Transverse colon (tissue), 4 donors: ENCODE measurements around the gene IL1RAPL1. TPM values are rescaled to one million over a fixed set of nuclear protein-coding genes. Genes with fewer than 3 reads are reported as not detected.

ENCODE experiments used
- DNase-seq: peaks from one replicate; pipeline ENCODE4 v3.0.0-alpha.2; 2019
- H3K27ac ChIP-seq, 4 donors: fragments of 200-600 bp; sonication (generic); 2 replicates each; pipeline ENCODE4 v1.5.1; 2016 to 2018; ENCODE audit warnings: inconsistent platforms in 4 of 4
- H3K27me3 ChIP-seq: fragments of 200-600 bp; sonication (generic); 2 replicates; pipeline ENCODE4 v1.5.1; 2017; ENCODE audit warnings: inconsistent platforms
- H3K36me3 ChIP-seq, 4 donors: fragments of 200-600 bp; sonication (generic); 2 replicates each; pipeline ENCODE4 v1.5.1; 2017 to 2019; ENCODE audit warnings: inconsistent platforms in 4 of 4
- H3K4me1 ChIP-seq, 4 donors: fragments of 200-600 bp; sonication (generic); 2 replicates each; pipeline ENCODE4 v1.5.1; 2017 to 2020; ENCODE audit warnings: inconsistent platforms in 4 of 4
- H3K4me3 ChIP-seq, 4 donors: fragments of 200-600 bp; sonication (generic); 1 replicate in 1 of 4; 2 replicates in 3 of 4; pipeline versions ENCODE4 v1.5.1 to v1.6.1; 2017 to 2019; ENCODE audit warnings: inconsistent platforms in 4 of 4
- H3K9me3 ChIP-seq, 2 donors: fragments of 200-600 bp; sonication (generic); 2 replicates each; pipeline ENCODE4 v1.5.1; 2017 to 2019; ENCODE audit warnings: inconsistent platforms in 2 of 2
- CTCF ChIP-seq, 5 experiments: fragments of 200-600 bp in 3 of 5; fragments of 450-650 bp in 2 of 5; sonication (generic) in 3 of 5; IDR thresholded peaks; 1 replicate in 2 of 5; 2 replicates in 3 of 5; pipeline ENCODE4 v1.5.1; 2016 to 2017; ENCODE audit warnings: antibody characterized with exemption in 5 of 5, inconsistent platforms in 3 of 5, mild to moderate bottlenecking in 2 of 5, moderate library complexity in 1 of 5
- EP300 ChIP-seq: sonication (generic); formaldehyde crosslinking; IDR thresholded peaks from one replicate; pipeline ENCODE4 v1.6.1; 2017; ENCODE audit warnings: antibody characterized with exemption, low read depth
- POLR2A ChIP-seq: fragments of 450-650 bp; IDR thresholded peaks from one replicate; pipeline ENCODE4 v1.6.1; 2016; ENCODE audit warnings: antibody characterized with exemption, mild to moderate bottlenecking, moderate library complexity
- POLR2AphosphoS5 ChIP-seq, 3 donors: sonication (generic); formaldehyde crosslinking; IDR thresholded peaks; one replicate each; pipeline ENCODE4 v1.6.1; 2016; ENCODE audit warnings: antibody characterized with exemption in 3 of 3
- WGBS, 2 donors: methylation state at CpG; one replicate each; pipeline ENCODE4 v1.1.5; 2018; ENCODE audit warnings: low coverage in 1 of 2; 5-methylcytosine and 5-hydroxymethylcytosine counted together
- in situ Hi-C, 4 donors: fragments of 200-750 bp; cut with MboI; loops; one replicate each; pipeline versions ENCODE4 v1.15.0 to v1.15.1; 2017; ENCODE audit warnings: low sequenced_read_pairs in 3 of 4, low pct_ligation_motif_present in 1 of 4, low pct_unique_long_range_greater_than_20kb in 1 of 4
- intact Hi-C: fragments of 100-400 bp; cut with DNase I; formaldehyde crosslinking; loops from one replicate; pipeline ENCODE4 v1.15.1; 2023; ENCODE audit warnings: low total_unique reads
- total RNA-seq, 4 donors: library from RNA; depleted of rRNA; stranded (reverse); fragments of >200 nt; gene quantifications; one replicate each; pipeline ENCODE4 v1.1.0, GENCODE V29; 2016

The IL1RAPL1 gene
- total RNA-seq, 4 donors from 2014 or later: 0.14 to 0.32 (median 0.20) TPM; not detected in 1

GRCh38 chrX:28884823-28885222, 297.6 kb downstream of the IL1RAPL1 start:
- intact Hi-C loops (no loop called here), in situ Hi-C loops (no loop called here)
- Histone ChIP-seq H3K36me3 (no peaks in the 10 kb centered on the region), H3K4me1 (no peaks in the 10 kb centered on the region), H3K27ac (no peak overlapping the region), H3K27me3 (no peaks in the 10 kb centered on the region), H3K4me3 (no peak overlapping the region), H3K9me3 (no peaks in the 10 kb centered on the region)
- no peak for DNase-seq
- TF ChIP-seq EP300: no peak
- TF ChIP-seq POLR2A: no peak
- TF ChIP-seq CTCF (IDR thresholded peaks at IDR 0.05): no peak
- TF ChIP-seq POLR2AphosphoS5 (IDR thresholded peaks at IDR 0.05): no peak
- WGBS, 2 donors: 71 to 91% methylated on average over 1 of the region's 1 CpG

GRCh38 chrX:28888416-28888815, 301.2 kb downstream of the IL1RAPL1 start:
- no peaks in the 10 kb centered on the region for H3K4me1 ChIP-seq
- no peaks in the 10 kb centered on the region for H3K27me3 ChIP-seq
- in situ Hi-C loops: no loop called here
- no peak overlapping the region for H3K4me3 ChIP-seq
- TF ChIP-seq EP300: no peak
- no peak for TF ChIP-seq POLR2A
- no peak for TF ChIP-seq POLR2AphosphoS5 (IDR thresholded peaks at IDR 0.05)
- TF ChIP-seq CTCF (IDR thresholded peaks at IDR 0.05): no peak
- intact Hi-C loops: no loop called here
- WGBS, 2 donors: 55% methylated on average over 1 of the region's 1 CpG; no CpG with 5 or more reads in 1 of the 2 donors
- H3K27ac ChIP-seq: no peak overlapping the region
- no peaks in the 10 kb centered on the region for H3K36me3 ChIP-seq
- DNase-seq: no peak
- no peaks in the 10 kb centered on the region for H3K9me3 ChIP-seq

- no peak overlapping the region for H3K4me3 ChIP-seq
- in situ Hi-C loops (no loop called here), intact Hi-C loops (no loop called here)
- H3K27me3 ChIP-seq: no peaks in the 10 kb centered on the region
- H3K27ac ChIP-seq: no peak overlapping the region
- no peaks in the 10 kb centered on the region for H3K9me3 ChIP-seq
- no peak for DNase-seq
- 63 to 74% methylated on average over 5 to 8 of the region's 8 CpGs for WGBS, 2 donors
- TF ChIP-seq POLR2A (no peak), EP300 (no peak), POLR2AphosphoS5 (IDR thresholded peaks at IDR 0.05) (no peak), CTCF (IDR thresholded peaks at IDR 0.05) (no peak)
- no peaks in the 10 kb centered on the region for H3K4me1 ChIP-seq
- H3K36me3 ChIP-seq: no peaks in the 10 kb centered on the region
Observed at GRCh38 chrX:28889591-28890090, 302.4 kb downstream of the IL1RAPL1 start.

DNA sequence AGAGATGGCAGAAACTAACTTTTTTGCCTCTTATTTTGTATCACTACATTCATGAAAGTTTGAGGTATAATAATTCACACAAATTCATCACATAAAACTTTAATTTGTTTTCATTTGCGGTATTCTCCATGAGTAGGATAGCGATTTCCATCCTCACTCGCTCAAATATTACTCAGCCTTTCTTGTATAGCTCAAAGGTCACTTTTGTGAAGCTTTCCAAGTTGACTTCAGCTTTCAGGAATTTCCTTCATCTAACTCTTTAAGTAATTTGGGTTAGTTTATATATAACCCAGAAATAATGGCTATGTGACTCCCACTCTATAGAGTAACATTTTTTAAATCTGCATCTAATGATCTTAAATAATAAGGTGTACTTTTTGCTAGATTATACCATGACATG, 314.4 kb downstream of the IL1RAPL1 start:
- intact Hi-C loops (no loop called here), in situ Hi-C loops (no loop called here)
- TF ChIP-seq EP300 (no peak), CTCF (IDR thresholded peaks at IDR 0.05) (no peak), POLR2A (no peak), POLR2AphosphoS5 (IDR thresholded peaks at IDR 0.05) (no peak)
- Histone ChIP-seq H3K4me3 (no peak overlapping the region), H3K9me3 (no peaks in the 10 kb centered on the region), H3K27ac (no peak overlapping the region), H3K27me3 (no peaks in the 10 kb centered on the region), H3K36me3 (no peaks in the 10 kb centered on the region), H3K4me1 (no peaks in the 10 kb centered on the region)
- WGBS, 2 donors: 60% methylated on average over 3 of the region's 3 CpGs; no CpG with 5 or more reads in 1 of the 2 donors
- no peak for DNase-seq
